Loucy (cell line): Measurements from ENCODE around the gene ITIH6.

Experiments used
- H2AFZ ChIP-seq: fragments of 200-600 bp; sonication (generic); 2 replicates; pipeline ENCODE4 v1.6.0; 2016; ENCODE audit warnings: antibody characterized with exemption, mild to moderate bottlenecking, low read length, moderate library complexity
- H3F3A ChIP-seq: fragments of 200-600 bp; 2 replicates; pipeline ENCODE4 v1.6.0; 2016; ENCODE audit warnings: antibody characterized with exemption, low read depth, mild to moderate bottlenecking
- H3K27me3 ChIP-seq: fragments of 200-600 bp; sonication (generic); 2 replicates; pipeline ENCODE4 v1.6.1; 2014; ENCODE audit warnings: low read length, mild to moderate bottlenecking; ENCODE audit not compliant: insufficient read depth, poor library complexity, severe bottlenecking
- H3K36me3 ChIP-seq: fragments of 200-600 bp; sonication (generic); 2 replicates; pipeline ENCODE4 v1.6.1; 2016; ENCODE audit warnings: low read length; ENCODE audit not compliant: insufficient read depth
- H3K4me1 ChIP-seq: fragments of 200-600 bp; sonication (generic); 2 replicates; pipeline ENCODE4 v1.5.1; 2014; ENCODE audit warnings: low read length, mild to moderate bottlenecking; ENCODE audit not compliant: insufficient read depth, poor library complexity, severe bottlenecking
- H3K4me2 ChIP-seq: fragments of 200-600 bp; sonication (generic); 2 replicates; pipeline ENCODE4 v1.6.0; 2014; ENCODE audit warnings: antibody characterized with exemption, low read length, low read depth, mild to moderate bottlenecking; ENCODE audit not compliant: poor library complexity, severe bottlenecking
- H3K4me3 ChIP-seq: fragments of 200-600 bp; sonication (generic); 2 replicates; pipeline ENCODE4 v1.5.1; 2014; ENCODE audit warnings: low read length, mild to moderate bottlenecking, mixed read lengths; ENCODE audit not compliant: poor library complexity, severe bottlenecking
- H3K79me2 ChIP-seq: fragments of 200-600 bp; sonication (generic); 2 replicates; pipeline ENCODE4 v1.6.1; 2014; ENCODE audit warnings: low read length; ENCODE audit not compliant: insufficient read depth
- H3K9ac ChIP-seq: fragments of 200-600 bp; sonication (generic); 2 replicates; pipeline ENCODE4 v1.6.0; 2014; ENCODE audit warnings: mild to moderate bottlenecking, low read depth, low read length, moderate library complexity; ENCODE audit not compliant: poor library complexity, severe bottlenecking
- H3K9me2 ChIP-seq: fragments of 200-600 bp; sonication (generic); replicated peaks from 2 replicates; pipeline ENCODE4 v1.6.1; 2016; ENCODE audit warnings: low read depth, low read length, mixed read lengths
- H3K9me3 ChIP-seq: fragments of 200-600 bp; sonication (generic); 2 replicates; pipeline ENCODE4 v1.6.1; 2014; ENCODE audit warnings: mild to moderate bottlenecking, antibody characterized with exemption, low read length, low read depth; ENCODE audit not compliant: insufficient read depth
- H4K20me1 ChIP-seq: fragments of 200-600 bp; sonication (generic); 2 replicates; pipeline ENCODE4 v1.6.0; 2014; ENCODE audit warnings: antibody characterized with exemption, low read length, mild to moderate bottlenecking; ENCODE audit not compliant: insufficient read depth, poor library complexity, severe bottlenecking
- EZH2phosphoT487 ChIP-seq: fragments of 200-600 bp; IDR thresholded peaks from 2 replicates; pipeline ENCODE4 v1.6.1; 2018; ENCODE audit warnings: antibody characterized with exemption, mild to moderate bottlenecking, moderate library complexity, borderline replicate concordance
- TF ChIP-seq, protein P1 (sequence below): fragments of 200-600 bp; sonication (generic); conservative IDR thresholded peaks from 2 replicates; pipeline ENCODE4 v1.5.1; 2014; ENCODE audit warnings: mild to moderate bottlenecking, antibody characterized with exemption, low read length

The ITIH6 gene

DNA sequence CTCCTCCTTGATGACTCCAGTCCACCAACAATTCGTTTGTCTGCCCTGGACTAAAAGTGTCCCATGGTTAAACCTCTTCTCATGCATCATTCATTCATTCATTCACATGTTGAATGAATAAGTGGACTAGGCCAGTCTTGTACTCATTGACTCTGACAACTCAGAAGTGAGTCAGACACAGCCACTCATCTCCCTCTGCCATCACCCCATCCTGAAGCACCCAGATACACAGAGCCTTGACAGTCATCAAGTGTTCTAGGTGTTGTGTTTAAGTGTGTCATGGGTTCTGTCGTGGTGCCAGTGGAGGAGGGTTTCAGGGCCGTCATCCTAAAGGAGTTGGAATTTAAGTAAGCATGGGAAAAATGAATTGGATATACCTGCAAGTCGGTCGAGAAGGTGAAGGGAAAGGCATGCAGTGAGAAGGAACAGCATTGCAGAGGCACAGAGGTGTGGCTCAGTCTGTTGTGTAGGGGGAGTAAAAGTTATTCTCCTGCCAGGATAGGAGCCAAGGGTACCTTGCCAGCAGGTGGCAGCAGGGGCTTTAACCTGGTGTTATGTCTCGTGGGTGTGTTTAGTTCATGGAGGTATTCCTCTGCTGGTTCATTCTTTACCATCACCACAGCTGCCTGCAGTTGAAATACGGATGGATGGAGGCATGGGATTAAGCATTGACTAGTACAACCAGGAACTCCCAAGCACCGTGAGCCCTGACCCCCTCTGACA is 27.8 kb upstream of the ITIH6 start:
- Histone ChIP-seq H3K9me3 (no peaks in the 10 kb centered on the region), H3K4me2 (no peak overlapping the region), H3K4me3 (no peak overlapping the region), H2AFZ (no peak overlapping the region), H3K79me2 (no peaks in the 10 kb centered on the region), H3K36me3 (no peaks in the 10 kb centered on the region), H3K27me3 (no peaks in the 10 kb centered on the region), H4K20me1 (no peaks in the 10 kb centered on the region), H3K9ac (no peak overlapping the region), H3K4me1 (no peaks in the 10 kb centered on the region), H3F3A (no peaks in the 10 kb centered on the region), H3K9me2 (no peaks in the 10 kb centered on the region)
- TF ChIP-seq, protein P1, sequence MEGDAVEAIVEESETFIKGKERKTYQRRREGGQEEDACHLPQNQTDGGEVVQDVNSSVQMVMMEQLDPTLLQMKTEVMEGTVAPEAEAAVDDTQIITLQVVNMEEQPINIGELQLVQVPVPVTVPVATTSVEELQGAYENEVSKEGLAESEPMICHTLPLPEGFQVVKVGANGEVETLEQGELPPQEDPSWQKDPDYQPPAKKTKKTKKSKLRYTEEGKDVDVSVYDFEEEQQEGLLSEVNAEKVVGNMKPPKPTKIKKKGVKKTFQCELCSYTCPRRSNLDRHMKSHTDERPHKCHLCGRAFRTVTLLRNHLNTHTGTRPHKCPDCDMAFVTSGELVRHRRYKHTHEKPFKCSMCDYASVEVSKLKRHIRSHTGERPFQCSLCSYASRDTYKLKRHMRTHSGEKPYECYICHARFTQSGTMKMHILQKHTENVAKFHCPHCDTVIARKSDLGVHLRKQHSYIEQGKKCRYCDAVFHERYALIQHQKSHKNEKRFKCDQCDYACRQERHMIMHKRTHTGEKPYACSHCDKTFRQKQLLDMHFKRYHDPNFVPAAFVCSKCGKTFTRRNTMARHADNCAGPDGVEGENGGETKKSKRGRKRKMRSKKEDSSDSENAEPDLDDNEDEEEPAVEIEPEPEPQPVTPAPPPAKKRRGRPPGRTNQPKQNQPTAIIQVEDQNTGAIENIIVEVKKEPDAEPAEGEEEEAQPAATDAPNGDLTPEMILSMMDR = peak; percentile 27; the same call in 1 of the 2 replicates
- TF ChIP-seq EZH2phosphoT487 = no peak

DNA sequence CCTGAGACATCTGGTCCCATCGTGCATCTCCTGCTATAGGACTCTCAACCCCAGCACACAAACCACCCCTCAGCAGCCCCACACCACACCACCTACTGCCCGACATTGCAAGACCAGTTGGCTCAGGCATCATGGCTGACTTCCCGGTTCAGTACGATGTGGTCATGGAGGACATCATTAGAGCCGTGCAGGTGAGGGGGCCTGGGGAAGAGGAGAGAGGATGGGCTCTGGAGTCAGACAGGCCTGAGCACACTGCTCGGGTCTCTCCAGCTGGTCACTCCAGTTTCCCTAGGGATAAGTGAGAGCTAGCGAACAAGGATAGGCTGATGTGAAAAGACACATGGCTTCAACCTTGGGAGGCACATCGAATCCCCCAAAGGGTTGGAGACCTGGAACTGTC is 26.7 kb upstream of the ITIH6 start:
- Histone ChIP-seq H3K4me3 (no peak overlapping the region), H3K4me1 (no peaks in the 10 kb centered on the region), H3K9me3 (no peaks in the 10 kb centered on the region), H3K27me3 (no peaks in the 10 kb centered on the region), H2AFZ (no peak overlapping the region), H3K4me2 (no peak overlapping the region), H3K9me2 (no peaks in the 10 kb centered on the region), H3K79me2 (no peaks in the 10 kb centered on the region), H3F3A (no peaks in the 10 kb centered on the region), H4K20me1 (no peaks in the 10 kb centered on the region), H3K36me3 (no peaks in the 10 kb centered on the region), H3K9ac (no peak overlapping the region)
- TF ChIP-seq EZH2phosphoT487 = no peak
- TF ChIP-seq, protein P1 = no peak

DNA sequence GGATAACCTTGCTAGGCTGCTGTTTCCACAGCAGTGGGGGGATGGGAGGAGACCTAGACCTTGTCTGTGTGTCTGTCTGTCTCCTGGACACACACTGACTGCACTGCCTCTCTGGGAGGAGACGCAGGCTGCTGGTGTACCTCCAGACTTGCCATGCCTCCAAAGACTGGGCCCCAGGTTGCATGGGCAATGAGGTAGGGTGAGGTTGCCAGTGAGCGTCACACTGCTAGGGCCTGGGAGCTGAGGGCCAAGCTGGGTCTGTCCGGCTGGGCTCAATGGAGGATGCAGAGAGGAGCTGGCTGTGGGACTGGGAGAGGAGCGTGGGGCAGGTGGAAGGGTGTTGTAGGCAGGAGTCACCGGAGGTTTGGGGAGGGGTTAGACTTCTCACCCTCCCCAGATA is 26.1 kb upstream of the ITIH6 start:
- no peaks in the 10 kb centered on the region for H4K20me1 ChIP-seq
- no peak overlapping the region for H2AFZ ChIP-seq
- no peaks in the 10 kb centered on the region for H3K9me2 ChIP-seq
- H3K36me3 ChIP-seq = no peaks in the 10 kb centered on the region
- H3K4me1 ChIP-seq = no peaks in the 10 kb centered on the region
- no peaks in the 10 kb centered on the region for H3K79me2 ChIP-seq
- TF ChIP-seq EZH2phosphoT487 = no peak
- TF ChIP-seq, protein P1 = no peak
- no peak overlapping the region for H3K9ac ChIP-seq
- no peaks in the 10 kb centered on the region for H3F3A ChIP-seq
- H3K4me3 ChIP-seq = no peak overlapping the region
- no peak overlapping the region for H3K4me2 ChIP-seq
- H3K27me3 ChIP-seq = no peaks in the 10 kb centered on the region
- no peaks in the 10 kb centered on the region for H3K9me3 ChIP-seq
